GM19328 (cell line): Measurements from ENCODE around the gene MDFIC2.

Source experiments
- ATAC-seq: cut with Tn5 transposase; IDR thresholded peaks from one replicate; pipeline ENCODE4 v1.9.1; 2021; ENCODE audit warnings: mild to moderate bottlenecking, moderate library complexity; ENCODE audit not compliant: unreplicated experiment

MDFIC2 gene

GRCh38 chr3:70183781-70184504, 128.5 kb downstream of the MDFIC2 start:
- no peak for ATAC-seq

- ATAC-seq = no peak
These were observed 130.3 kb downstream of the MDFIC2 start for GRCh38 chr3:70182166-70182565.

GRCh38 chr3:70180664-70181063, 131.8 kb downstream of the MDFIC2 start:
- peak; percentile 49 for ATAC-seq

GRCh38 chr3:70179111-70179510, 133.3 kb downstream of the MDFIC2 start:
- peak; percentile 50 for ATAC-seq

GRCh38 chr3:70177881-70178645, 134.4 kb downstream of the MDFIC2 start:
- no peak for ATAC-seq

GRCh38 chr3:70176224-70176623, 136.2 kb downstream of the MDFIC2 start:
- ATAC-seq = no peak

- ATAC-seq = no peak
These were observed 155.6 kb downstream of the MDFIC2 start for GRCh38 chr3:70156808-70157207.

- ATAC-seq = no peak
These were observed 161.8 kb downstream of the MDFIC2 start for GRCh38 chr3:70150599-70150998.

- ATAC-seq = no peak
These were observed 162.6 kb downstream of the MDFIC2 start for GRCh38 chr3:70149714-70150400.
